DOHH2 (cell line): ENCODE results near the gene P2RY4.

ENCODE experiments used
- H3F3A ChIP-seq: fragments of 200-600 bp; sonication (generic), shearing (Covaris generic); 2 replicates; pipeline ENCODE4 v1.6.0; 2016; ENCODE audit warnings: antibody characterized with exemption, mild to moderate bottlenecking; ENCODE audit not compliant: control insufficient read depth, insufficient read depth
- H3K27ac ChIP-seq: fragments of 200-600 bp; sonication (generic); 2 replicates; pipeline ENCODE4 v1.5.1; 2014; ENCODE audit warnings: low read depth, mild to moderate bottlenecking, low read length, moderate library complexity
- H3K27me3 ChIP-seq: fragments of 200-600 bp; sonication (generic); 2 replicates; pipeline ENCODE4 v1.6.1; 2014; ENCODE audit warnings: mild to moderate bottlenecking, low read length, mixed read lengths; ENCODE audit not compliant: control insufficient read depth
- H3K36me3 ChIP-seq: fragments of 200-600 bp; sonication (generic); 2 replicates; pipeline ENCODE4 v1.6.1; 2014; ENCODE audit warnings: mild to moderate bottlenecking, low read length, moderate library complexity, mixed read lengths; ENCODE audit not compliant: control insufficient read depth
- H3K4me1 ChIP-seq: fragments of 200-600 bp; sonication (generic); 2 replicates; pipeline ENCODE4 v1.6.1; 2014; ENCODE audit warnings: mild to moderate bottlenecking, low read length, mixed read lengths; ENCODE audit not compliant: control insufficient read depth
- H3K4me2 ChIP-seq: fragments of 200-600 bp; sonication (generic); 2 replicates; pipeline ENCODE4 v1.6.0; 2014; ENCODE audit warnings: mild to moderate bottlenecking, low read length, moderate library complexity
- H3K4me3 ChIP-seq: fragments of 200-600 bp; sonication (generic); 2 replicates; pipeline ENCODE4 v1.5.1; 2014; ENCODE audit warnings: mild to moderate bottlenecking, low read length, mixed read lengths
- H3K79me2 ChIP-seq: fragments of 200-600 bp; sonication (generic); 2 replicates; pipeline ENCODE4 v1.6.1; 2014; ENCODE audit warnings: mild to moderate bottlenecking, low read length, mixed read lengths; ENCODE audit not compliant: control insufficient read depth
- H3K9me2 ChIP-seq: fragments of 200-600 bp; sonication (generic); replicated peaks from 2 replicates; pipeline ENCODE4 v1.6.1; 2014; ENCODE audit warnings: mild to moderate bottlenecking, low read length, mixed read lengths; ENCODE audit not compliant: control insufficient read depth
- H3K9me3 ChIP-seq: fragments of 200-600 bp; sonication (generic); 2 replicates; pipeline ENCODE4 v1.6.1; 2014; ENCODE audit warnings: antibody characterized with exemption, low read length, mixed read lengths; ENCODE audit not compliant: control insufficient read depth, insufficient read depth
- H4K20me1 ChIP-seq: fragments of 200-600 bp; sonication (generic); 2 replicates; pipeline ENCODE4 v1.6.0; 2014; ENCODE audit warnings: low read depth, mild to moderate bottlenecking, antibody characterized with exemption, low read length, moderate library complexity; ENCODE audit not compliant: control insufficient read depth, insufficient read depth
- EZH2phosphoT487 ChIP-seq: fragments of 200-600 bp; sonication (generic); IDR thresholded peaks from 2 replicates; pipeline ENCODE4 v1.6.1; 2017; ENCODE audit warnings: borderline replicate concordance, mild to moderate bottlenecking, antibody characterized with exemption, low read length, moderate library complexity, mixed read lengths
- TF ChIP-seq, protein P1 (sequence below): fragments of 200-600 bp; sonication (generic); IDR thresholded peaks from one replicate; pipeline ENCODE4 v1.5.1; 2014; ENCODE audit warnings: antibody characterized with exemption, mild to moderate bottlenecking, low read depth, low read length; ENCODE audit not compliant: poor library complexity, severe bottlenecking

P2RY4 gene

GRCh38 chrX:70260104-70260503 lies at the start of gene P2RY4:
Gene P2RY4, minus strand, starts transcription at chrX:70260204. Its CDS starts 580 bp downstream, at chrX:70259624.
- Histone ChIP-seq H3K4me1 (no peaks in the 10 kb centered on the region), H3K27me3 (no peaks in the 10 kb centered on the region), H3K4me3 (no peak within 1 kb of the TSS), H3K9me3 (no peaks in the 10 kb centered on the region), H4K20me1 (no peaks in the 10 kb centered on the region), H3K9me2 (no peaks in the 10 kb centered on the region), H3K79me2 (no peaks in the 10 kb centered on the region), H3F3A (no peaks in the 10 kb centered on the region), H3K36me3 (no peaks in the 10 kb centered on the region), H3K4me2 (no peak within 1 kb of the TSS), H3K27ac (no peak within 1 kb of the TSS)
- no peak for TF ChIP-seq EZH2phosphoT487

DNA sequence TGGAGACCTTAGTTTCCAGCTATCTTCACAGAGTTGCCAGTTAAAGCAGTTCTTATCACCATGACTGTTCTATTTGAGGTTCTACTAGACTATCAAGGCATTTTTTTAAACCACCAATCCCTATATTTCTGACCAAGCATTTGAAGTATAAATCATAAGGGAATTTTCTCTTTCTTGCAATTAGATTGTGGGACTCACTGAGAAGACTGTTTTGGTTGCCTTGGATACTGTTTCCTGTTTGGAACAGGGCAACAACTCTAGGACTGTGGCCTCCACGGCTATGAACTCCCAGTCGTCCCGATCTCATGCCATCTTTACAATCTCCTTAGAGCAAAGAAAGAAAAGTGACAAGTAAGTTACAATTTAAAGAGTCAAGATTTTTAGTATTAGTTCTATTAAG lies 41.7 kb upstream of the P2RY4 start:
- Histone ChIP-seq H3K4me3 (no peak overlapping the region), H4K20me1 (no peaks in the 10 kb centered on the region), H3K4me1 (no peaks in the 10 kb centered on the region), H3F3A (no peaks in the 10 kb centered on the region), H3K27ac (no peak overlapping the region), H3K27me3 (no peaks in the 10 kb centered on the region), H3K9me3 (no peaks in the 10 kb centered on the region), H3K36me3 (peaks cover 65% of the 10 kb centered on the region), H3K4me2 (no peak overlapping the region), H3K9me2 (no peaks in the 10 kb centered on the region), H3K79me2 (peaks cover 7% of the 10 kb centered on the region)
- no peak for TF ChIP-seq EZH2phosphoT487
- TF ChIP-seq, protein P1, sequence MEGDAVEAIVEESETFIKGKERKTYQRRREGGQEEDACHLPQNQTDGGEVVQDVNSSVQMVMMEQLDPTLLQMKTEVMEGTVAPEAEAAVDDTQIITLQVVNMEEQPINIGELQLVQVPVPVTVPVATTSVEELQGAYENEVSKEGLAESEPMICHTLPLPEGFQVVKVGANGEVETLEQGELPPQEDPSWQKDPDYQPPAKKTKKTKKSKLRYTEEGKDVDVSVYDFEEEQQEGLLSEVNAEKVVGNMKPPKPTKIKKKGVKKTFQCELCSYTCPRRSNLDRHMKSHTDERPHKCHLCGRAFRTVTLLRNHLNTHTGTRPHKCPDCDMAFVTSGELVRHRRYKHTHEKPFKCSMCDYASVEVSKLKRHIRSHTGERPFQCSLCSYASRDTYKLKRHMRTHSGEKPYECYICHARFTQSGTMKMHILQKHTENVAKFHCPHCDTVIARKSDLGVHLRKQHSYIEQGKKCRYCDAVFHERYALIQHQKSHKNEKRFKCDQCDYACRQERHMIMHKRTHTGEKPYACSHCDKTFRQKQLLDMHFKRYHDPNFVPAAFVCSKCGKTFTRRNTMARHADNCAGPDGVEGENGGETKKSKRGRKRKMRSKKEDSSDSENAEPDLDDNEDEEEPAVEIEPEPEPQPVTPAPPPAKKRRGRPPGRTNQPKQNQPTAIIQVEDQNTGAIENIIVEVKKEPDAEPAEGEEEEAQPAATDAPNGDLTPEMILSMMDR = no peak

- H3K27ac ChIP-seq = no peak overlapping the region
- peaks cover 44% of the 10 kb centered on the region for H3K36me3 ChIP-seq
- no peaks in the 10 kb centered on the region for H4K20me1 ChIP-seq
- TF ChIP-seq, protein P1 = no peak
- TF ChIP-seq EZH2phosphoT487 = no peak
- H3K4me3 ChIP-seq = peak overlapping the region; percentile 93; the same call in 1 of the 2 replicates
- no peaks in the 10 kb centered on the region for H3K9me2 ChIP-seq
- H3K27me3 ChIP-seq = no peaks in the 10 kb centered on the region
- H3K4me1 ChIP-seq = peaks cover 26% of the 10 kb centered on the region
- H3K9me3 ChIP-seq = no peaks in the 10 kb centered on the region
- H3K4me2 ChIP-seq = peak overlapping the region; percentile 81; the same call in 1 of the 2 replicates
- peaks cover 59% of the 10 kb centered on the region for H3K79me2 ChIP-seq
- H3F3A ChIP-seq = no peaks in the 10 kb centered on the region
Measured at GRCh38 chrX:70293621-70294020, 33.6 kb upstream of the P2RY4 start.

GRCh38 chrX:70292788-70293187 lies 32.8 kb upstream of the P2RY4 start:
- Histone ChIP-seq H3K27me3 (no peaks in the 10 kb centered on the region), H3K9me3 (no peaks in the 10 kb centered on the region), H4K20me1 (no peaks in the 10 kb centered on the region), H3K4me2 (peak overlapping the region; percentile 81), H3K36me3 (peaks cover 42% of the 10 kb centered on the region), H3K9me2 (no peaks in the 10 kb centered on the region), H3F3A (no peaks in the 10 kb centered on the region), H3K4me3 (peak overlapping the region; percentile 93; the same call in 1 of the 2 replicates), H3K79me2 (peaks cover 59% of the 10 kb centered on the region), H3K27ac (no peak overlapping the region), H3K4me1 (peaks cover 26% of the 10 kb centered on the region)
- TF ChIP-seq, protein P1 = no peak
- no peak for TF ChIP-seq EZH2phosphoT487
